ENCODE data around the gene RASA1. TPM values are rescaled to one million over a fixed set of nuclear protein-coding genes. Genes with fewer than 3 reads are reported as not detected.
A peak's percentile ranks its signal among the peaks of the same experiment; 100 is the strongest.
"Not testable (repeated sequence)": the region's sequence is repeated elsewhere in the genome, so short reads cannot be mapped to it uniquely, and the experiment has no call there.

RASA1 gene
- total RNA-seq, 1 donor from 2014 or later, result 7.0 TPM

GRCh38 chr5:87278590-87279100 lies 11.0 kb downstream of the RASA1 start:
- ATAC-seq (no peak), DNase-seq (ENCODE audit: low spot score) (no peak)

GRCh38 chr5:87282269-87282668 lies 14.6 kb downstream of the RASA1 start:
- DNase-seq (ENCODE audit: low spot score), result no peak
- ATAC-seq, result no peak

GRCh38 chr5:87287266-87287665 lies 19.6 kb downstream of the RASA1 start:
- not testable (repeated sequence) for DNase-seq (ENCODE audit: low spot score); ATAC-seq

- ATAC-seq, result no peak
- DNase-seq (ENCODE audit: low spot score), result no peak
Measured at GRCh38 chr5:87298692-87299362, 31.1 kb downstream of the RASA1 start.

- ATAC-seq, result no peak
- DNase-seq (ENCODE audit: low spot score), result no peak
Measured at GRCh38 chr5:87300176-87300575, 32.5 kb downstream of the RASA1 start.

- DNase-seq (ENCODE audit: low spot score), result no peak
- ATAC-seq, result no peak
Measured at GRCh38 chr5:87300744-87301143, 33.1 kb downstream of the RASA1 start.

- DNase-seq (ENCODE audit: low spot score) (no peak), ATAC-seq (no peak)
Measured at GRCh38 chr5:87302061-87302460, 34.4 kb downstream of the RASA1 start.

GRCh38 chr5:87303324-87303723 lies 35.6 kb downstream of the RASA1 start:
- DNase-seq (ENCODE audit: low spot score) (no peak), ATAC-seq (no peak)

- DNase-seq (ENCODE audit: low spot score); ATAC-seq: not testable (repeated sequence)
Measured at GRCh38 chr5:87306090-87306489, 38.4 kb downstream of the RASA1 start.

GRCh38 chr5:87307796-87308423 lies 40.2 kb downstream of the RASA1 start:
- ATAC-seq, result no peak
- DNase-seq (ENCODE audit: low spot score), result no peak

- DNase-seq (ENCODE audit: low spot score) (no peak), ATAC-seq (peak; percentile 87)
Measured at GRCh38 chr5:87311405-87312279, 44.0 kb downstream of the RASA1 start.

GRCh38 chr5:87313216-87313615 lies 45.5 kb downstream of the RASA1 start:
- no peak for ATAC-seq
- DNase-seq (ENCODE audit: low spot score), result no peak

GRCh38 chr5:87319469-87319868 lies 51.8 kb downstream of the RASA1 start:
- DNase-seq (ENCODE audit: low spot score) (no peak), ATAC-seq (no peak)

- DNase-seq (ENCODE audit: low spot score) (no peak), ATAC-seq (no peak)
Measured at GRCh38 chr5:87321605-87322004, 53.9 kb downstream of the RASA1 start.

- ATAC-seq (no peak), DNase-seq (ENCODE audit: low spot score) (no peak)
Measured at GRCh38 chr5:87322381-87322780, 54.7 kb downstream of the RASA1 start.

- no peak for DNase-seq (ENCODE audit: low spot score)
- ATAC-seq, result no peak
Measured at GRCh38 chr5:87327998-87328397, 60.3 kb downstream of the RASA1 start.

- DNase-seq (ENCODE audit: low spot score), result no peak
- no peak for ATAC-seq
Measured at GRCh38 chr5:87329114-87329513, 61.4 kb downstream of the RASA1 start.

GRCh38 chr5:87339986-87340385 lies 72.3 kb downstream of the RASA1 start:
- DNase-seq (ENCODE audit: low spot score) (no peak), ATAC-seq (no peak)

GRCh38 chr5:87340716-87341115 lies 73.0 kb downstream of the RASA1 start:
- DNase-seq (ENCODE audit: low spot score) (no peak), ATAC-seq (peak; percentile 20)

- DNase-seq (ENCODE audit: low spot score) (no peak), ATAC-seq (no peak)
Measured at GRCh38 chr5:87347272-87347671, 79.6 kb downstream of the RASA1 start.

- no peak for DNase-seq (ENCODE audit: low spot score)
- ATAC-seq, result no peak
Measured at GRCh38 chr5:87347841-87348240, 80.2 kb downstream of the RASA1 start.

GRCh38 chr5:87354496-87354895 lies 86.8 kb downstream of the RASA1 start:
- no peak for DNase-seq (ENCODE audit: low spot score)
- no peak for ATAC-seq
